A673 (cell line): ENCODE measurements around the gene UPF3A. TPM values are rescaled to one million over a fixed set of nuclear protein-coding genes. Genes with fewer than 3 reads are reported as not detected.

ENCODE experiments used
- BruUV-seq: library from RNA; stranded (reverse); fragments of 400-500 nt; replicated peaks from 2 replicates; lab custom pipeline; 2021; lab: Mats Ljungman, UMichigan
- CTCF ChIA-PET: fragments of 300-600 bp; sonication (Branson Sonifier 250); formaldehyde crosslinking; loops from one replicate; lab custom pipeline; 2022; ENCODE audit warnings: antibody characterized with exemption; lab: Charles Lee
- POLR2A ChIA-PET: fragments of 300-600 bp; sonication (Branson Sonifier 250); formaldehyde crosslinking; loops from one replicate; lab custom pipeline; 2022; ENCODE audit warnings: antibody characterized with exemption; ENCODE audit not compliant: low non-redundant PET; lab: Charles Lee
- DNase-seq: peaks from one replicate; pipeline ENCODE4 v3.0.0-alpha.2; 2015; ENCODE audit warnings: low spot score
- H3K27ac ChIP-seq: fragments of 200-600 bp; sonication (generic); 2 replicates; pipeline ENCODE4 v1.5.1; 2016; ENCODE audit warnings: mixed run types, low read depth, mild to moderate bottlenecking, mixed read lengths, antibody characterized with exemption, low read length; ENCODE audit not compliant: poor library complexity, severe bottlenecking
- H3K27me3 ChIP-seq: fragments of 200-600 bp; sonication (generic); replicated peaks from 2 replicates; pipeline ENCODE4 v1.6.1; 2017; ENCODE audit warnings: mixed run types, low read depth, mild to moderate bottlenecking, mixed read lengths, antibody characterized with exemption, low read length; ENCODE audit not compliant: insufficient read depth, poor library complexity
- H3K36me3 ChIP-seq: fragments of 200-600 bp; sonication (generic); 2 replicates; pipeline ENCODE4 v1.6.1; 2016; ENCODE audit warnings: mixed run types, mild to moderate bottlenecking, mixed read lengths, antibody characterized with exemption, low read length; ENCODE audit not compliant: insufficient read depth, poor library complexity, severe bottlenecking
- H3K4me1 ChIP-seq: fragments of 200-600 bp; sonication (generic); 2 replicates; pipeline ENCODE4 v1.6.1; 2017; ENCODE audit warnings: mixed run types, mild to moderate bottlenecking, mixed read lengths, antibody characterized with exemption, low read length; ENCODE audit not compliant: insufficient read depth, poor library complexity, severe bottlenecking
- H3K4me3 ChIP-seq: fragments of 200-600 bp; sonication (generic); 2 replicates; pipeline ENCODE4 v1.5.1; 2016; ENCODE audit warnings: low read depth, mixed run types, mild to moderate bottlenecking, mixed read lengths, low read length; ENCODE audit not compliant: poor library complexity, severe bottlenecking
- H3K9me3 ChIP-seq: fragments of 200-600 bp; sonication (generic); 2 replicates; pipeline ENCODE4 v1.6.1; 2016; ENCODE audit warnings: mixed run types, low read depth, mild to moderate bottlenecking, mixed read lengths, antibody characterized with exemption, low read length; ENCODE audit not compliant: poor library complexity, severe bottlenecking
- EZH2 ChIP-seq: fragments of 200-600 bp; sonication (generic); IDR thresholded peaks from 2 replicates; pipeline ENCODE4 v1.6.1; 2017; ENCODE audit warnings: borderline replicate concordance, low read depth, mild to moderate bottlenecking, mixed read lengths, antibody characterized with exemption, low read length; ENCODE audit not compliant: poor library complexity, severe bottlenecking
- intact Hi-C: fragments of 100-400 bp; cut with micrococcal nuclease; formaldehyde crosslinking; loops from one replicate; pipeline ENCODE4 v1.10.0; 2022; ENCODE audit not compliant: unreplicated experiment
- total RNA-seq: library from RNA; stranded (reverse); gene quantifications from 2 replicates; pipeline ENCODE4 v1.2.3, GENCODE V29; 2021
- TF ChIP-seq, protein P1 (sequence below): fragments of 300-800, 200-600 bp; sonication (generic); conservative IDR thresholded peaks from 2 replicates; pipeline ENCODE4 v1.5.1; 2017; ENCODE audit warnings: low read depth, mild to moderate bottlenecking, antibody characterized with exemption, low read length, moderate library complexity, mixed read lengths

Gene UPF3A
- total RNA-seq, 1 experiment from 2014 or later = 32.0 TPM

- Histone ChIP-seq H3K4me3 (no peak overlapping the region), H3K27me3 (no peaks in the 10 kb centered on the region), H3K4me1 (no peaks in the 10 kb centered on the region), H3K36me3 (peaks cover 31% of the 10 kb centered on the region), H3K9me3 (no peaks in the 10 kb centered on the region), H3K27ac (no peak overlapping the region)
- DNase-seq = no peak
- no TSS peak for BruUV-seq
- intact Hi-C loops = no loop called here
- POLR2A ChIA-PET = no interaction called here
- CTCF ChIA-PET = no interaction called here
- TF ChIP-seq, protein P1, sequence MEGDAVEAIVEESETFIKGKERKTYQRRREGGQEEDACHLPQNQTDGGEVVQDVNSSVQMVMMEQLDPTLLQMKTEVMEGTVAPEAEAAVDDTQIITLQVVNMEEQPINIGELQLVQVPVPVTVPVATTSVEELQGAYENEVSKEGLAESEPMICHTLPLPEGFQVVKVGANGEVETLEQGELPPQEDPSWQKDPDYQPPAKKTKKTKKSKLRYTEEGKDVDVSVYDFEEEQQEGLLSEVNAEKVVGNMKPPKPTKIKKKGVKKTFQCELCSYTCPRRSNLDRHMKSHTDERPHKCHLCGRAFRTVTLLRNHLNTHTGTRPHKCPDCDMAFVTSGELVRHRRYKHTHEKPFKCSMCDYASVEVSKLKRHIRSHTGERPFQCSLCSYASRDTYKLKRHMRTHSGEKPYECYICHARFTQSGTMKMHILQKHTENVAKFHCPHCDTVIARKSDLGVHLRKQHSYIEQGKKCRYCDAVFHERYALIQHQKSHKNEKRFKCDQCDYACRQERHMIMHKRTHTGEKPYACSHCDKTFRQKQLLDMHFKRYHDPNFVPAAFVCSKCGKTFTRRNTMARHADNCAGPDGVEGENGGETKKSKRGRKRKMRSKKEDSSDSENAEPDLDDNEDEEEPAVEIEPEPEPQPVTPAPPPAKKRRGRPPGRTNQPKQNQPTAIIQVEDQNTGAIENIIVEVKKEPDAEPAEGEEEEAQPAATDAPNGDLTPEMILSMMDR = no peak
- no peak for TF ChIP-seq EZH2
These were observed 22.4 kb downstream of the UPF3A start for GRCh38 chr13:114303700-114304327.

- no peak overlapping the region for H3K4me3 ChIP-seq
- POLR2A ChIA-PET = no interaction called here
- CTCF ChIA-PET = no interaction called here
These were observed 23.1 kb downstream of the UPF3A start for GRCh38 chr13:114304346-114305034.

GRCh38 chr13:114309086-114309485 lies 27.7 kb downstream of the UPF3A start:
- BruUV-seq = no TSS peak
- ChIA-PET POLR2A (no interaction called here), CTCF (no interaction called here)
- intact Hi-C loops = no loop called here
- no peak overlapping the region for H3K27ac ChIP-seq
- TF ChIP-seq EZH2 = no peak
- H3K27me3 ChIP-seq = no peaks in the 10 kb centered on the region
- no peaks in the 10 kb centered on the region for H3K9me3 ChIP-seq
- H3K4me3 ChIP-seq = no peak overlapping the region
- DNase-seq = no peak
- peaks cover 29% of the 10 kb centered on the region for H3K4me1 ChIP-seq
- peaks cover 10% of the 10 kb centered on the region for H3K36me3 ChIP-seq

More at GRCh38 chr13:114304346-114305034, 23.1 kb downstream of the UPF3A start:
- no peaks in the 10 kb centered on the region for H3K27me3 ChIP-seq
- intact Hi-C loops = no loop called here
- TF ChIP-seq, protein P1 = no peak
- TF ChIP-seq EZH2 = no peak
- no peaks in the 10 kb centered on the region for H3K9me3 ChIP-seq
- peaks cover 30% of the 10 kb centered on the region for H3K36me3 ChIP-seq
- no peaks in the 10 kb centered on the region for H3K4me1 ChIP-seq
- H3K27ac ChIP-seq = no peak overlapping the region
- BruUV-seq = no TSS peak
- no peak for DNase-seq
